Measurements from ENCODE around the gene TREM2. TPM values are rescaled to one million over a fixed set of nuclear protein-coding genes. Genes with fewer than 3 reads are reported as not detected.

TREM2 gene
- total and polyA plus RNA-seq, 2 donors (not counting 1 experiment from before 2014, with no cell fraction given), result 0.33 TPM; not detected in 1

- H3K4me3 Mint-ChIP-seq, result no peak overlapping the region
- no CpG with 5 or more reads among the region's 1 CpG for WGBS (ENCODE audit: insufficient coverage)
- POLR2A ChIA-PET, result no interaction called here
Observed at GRCh38 chr6:41150671-41151070, 12.2 kb downstream of the TREM2 start.

GRCh38 chr6:41147917-41148316, 15.0 kb downstream of the TREM2 start:
- intact Hi-C loops (cut with micrococcal nuclease), result no loop called here
- Mint-ChIP-seq H3K27me3 (no peaks in the 10 kb centered on the region), H3K27ac (no peak overlapping the region), H3K4me1 (no peaks in the 10 kb centered on the region), H3K4me3 (no peak overlapping the region), H3K9me3 (ENCODE audit: insufficient read depth) (no peaks in the 10 kb centered on the region)
- POLR2A ChIA-PET, result no interaction called here
- Histone ChIP-seq H2AFZ (ENCODE audit: insufficient read depth, low read depth, low read length, poor library complexity, severe bottlenecking) (no peak overlapping the region), H3K36me3 (replicated peaks in 1 of 2; ENCODE audit: control extremely low read depth in 1 of 2, control insufficient read depth in 1 of 2, extremely low read depth in 1 of 2, insufficient read depth in 2 of 2, low read length in 1 of 2) (no peaks in the 10 kb centered on the region), H3K27me3 (replicated peaks in 1 of 4; ENCODE audit: control extremely low read depth in 1 of 4, control insufficient read depth in 3 of 4, insufficient read depth in 4 of 4, low read length in 3 of 4) (no peaks in the 10 kb centered on the region), H3K79me2 (ENCODE audit: control insufficient read depth, insufficient read depth, low read length) (no peaks in the 10 kb centered on the region), H3K4me3 (ENCODE audit: control extremely low read depth in 1 of 5, extremely low read depth in 1 of 5, insufficient read depth in 1 of 5, low read depth in 2 of 5, low read length in 4 of 5) (no peak overlapping the region), H3K9ac (ENCODE audit: low read length) (no peak overlapping the region), H3K9me3 (ENCODE audit: control extremely low read depth in 1 of 3, control insufficient read depth in 2 of 3, insufficient read depth in 1 of 3, low read length in 2 of 3) (no peaks in the 10 kb centered on the region), H3K4me1 (ENCODE audit: control insufficient read depth in 2 of 2, insufficient read depth in 2 of 2, low read length in 2 of 2) (no peaks in the 10 kb centered on the region), H3K4me2 (replicated peaks; ENCODE audit: low read depth, low read length, poor library complexity, severe bottlenecking) (no peak overlapping the region), H3K27ac (ENCODE audit: low read length in 2 of 2) (no peak overlapping the region), H4K20me1 (ENCODE audit: control insufficient read depth, insufficient read depth, low read length, poor library complexity, severe bottlenecking) (no peaks in the 10 kb centered on the region)
- DNase-seq, result no peak
- no peak for ATAC-seq (ENCODE audit: low read depth)
- WGBS (ENCODE audit: insufficient coverage), result no CpG with 5 or more reads among the region's 1 CpG
- TF ChIP-seq EZH2 (IDR thresholded peaks at IDR 0.05; ENCODE audit: borderline replicate concordance, insufficient read depth, low read depth, low read length, poor library complexity, severe bottlenecking), result no peak
- TF ChIP-seq, protein P1, sequence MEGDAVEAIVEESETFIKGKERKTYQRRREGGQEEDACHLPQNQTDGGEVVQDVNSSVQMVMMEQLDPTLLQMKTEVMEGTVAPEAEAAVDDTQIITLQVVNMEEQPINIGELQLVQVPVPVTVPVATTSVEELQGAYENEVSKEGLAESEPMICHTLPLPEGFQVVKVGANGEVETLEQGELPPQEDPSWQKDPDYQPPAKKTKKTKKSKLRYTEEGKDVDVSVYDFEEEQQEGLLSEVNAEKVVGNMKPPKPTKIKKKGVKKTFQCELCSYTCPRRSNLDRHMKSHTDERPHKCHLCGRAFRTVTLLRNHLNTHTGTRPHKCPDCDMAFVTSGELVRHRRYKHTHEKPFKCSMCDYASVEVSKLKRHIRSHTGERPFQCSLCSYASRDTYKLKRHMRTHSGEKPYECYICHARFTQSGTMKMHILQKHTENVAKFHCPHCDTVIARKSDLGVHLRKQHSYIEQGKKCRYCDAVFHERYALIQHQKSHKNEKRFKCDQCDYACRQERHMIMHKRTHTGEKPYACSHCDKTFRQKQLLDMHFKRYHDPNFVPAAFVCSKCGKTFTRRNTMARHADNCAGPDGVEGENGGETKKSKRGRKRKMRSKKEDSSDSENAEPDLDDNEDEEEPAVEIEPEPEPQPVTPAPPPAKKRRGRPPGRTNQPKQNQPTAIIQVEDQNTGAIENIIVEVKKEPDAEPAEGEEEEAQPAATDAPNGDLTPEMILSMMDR (IDR thresholded peaks at IDR 0.05), result no peak
- CTCF ChIA-PET, result no interaction called here

More at GRCh38 chr6:41150671-41151070, 12.2 kb downstream of the TREM2 start:
- no peak overlapping the region for H3K9ac ChIP-seq (ENCODE audit: low read length)
- Mint-ChIP-seq H3K27ac (no peak overlapping the region), H3K4me1 (no peaks in the 10 kb centered on the region), H3K27me3 (peaks cover 9% of the 10 kb centered on the region), H3K9me3 (ENCODE audit: insufficient read depth) (no peaks in the 10 kb centered on the region)
- no peak for TF ChIP-seq EZH2 (IDR thresholded peaks at IDR 0.05; ENCODE audit: borderline replicate concordance, insufficient read depth, low read depth, low read length, poor library complexity, severe bottlenecking)
- TF ChIP-seq, protein P1 (IDR thresholded peaks at IDR 0.05), result no peak
- H3K4me3 ChIP-seq (ENCODE audit: control extremely low read depth in 1 of 5, extremely low read depth in 1 of 5, insufficient read depth in 1 of 5, low read depth in 2 of 5, low read length in 4 of 5), result no peak overlapping the region
- no peaks in the 10 kb centered on the region for H4K20me1 ChIP-seq (ENCODE audit: control insufficient read depth, insufficient read depth, low read length, poor library complexity, severe bottlenecking)
- ATAC-seq (ENCODE audit: low read depth), result no peak
- no peak overlapping the region for H2AFZ ChIP-seq (ENCODE audit: insufficient read depth, low read depth, low read length, poor library complexity, severe bottlenecking)
- CTCF ChIA-PET, result no interaction called here
- H3K4me1 ChIP-seq (ENCODE audit: control insufficient read depth in 2 of 2, insufficient read depth in 2 of 2, low read length in 2 of 2), result no peaks in the 10 kb centered on the region
- no peaks in the 10 kb centered on the region for H3K27me3 ChIP-seq (replicated peaks in 1 of 4; ENCODE audit: control extremely low read depth in 1 of 4, control insufficient read depth in 3 of 4, insufficient read depth in 4 of 4, low read length in 3 of 4)
- no peak overlapping the region for H3K4me2 ChIP-seq (replicated peaks; ENCODE audit: low read depth, low read length, poor library complexity, severe bottlenecking)
- H3K27ac ChIP-seq (ENCODE audit: low read length in 2 of 2), result no peak overlapping the region
- DNase-seq, result no peak
- H3K36me3 ChIP-seq (replicated peaks in 1 of 2; ENCODE audit: control extremely low read depth in 1 of 2, control insufficient read depth in 1 of 2, extremely low read depth in 1 of 2, insufficient read depth in 2 of 2, low read length in 1 of 2), result no peaks in the 10 kb centered on the region
- H3K9me3 ChIP-seq (ENCODE audit: control extremely low read depth in 1 of 3, control insufficient read depth in 2 of 3, insufficient read depth in 1 of 3, low read length in 2 of 3), result no peaks in the 10 kb centered on the region
- no peaks in the 10 kb centered on the region for H3K79me2 ChIP-seq (ENCODE audit: control insufficient read depth, insufficient read depth, low read length)
- intact Hi-C loops (cut with micrococcal nuclease), result no loop called here

Measured in B cell (primary cell).